NCI-H524 treated with DMSO at 0.1 percent for 48 hours (cell line): ENCODE data around the gene ZNF8.
"Not testable (repeated sequence)": the region's sequence is repeated elsewhere in the genome, so short reads cannot be mapped to it uniquely, and the experiment has no call there.

ENCODE experiments used
- DNase-seq: peaks from one replicate; lab custom pipeline; 2025; lab: John Stamatoyannopoulos, UW

Gene ZNF8

DNA sequence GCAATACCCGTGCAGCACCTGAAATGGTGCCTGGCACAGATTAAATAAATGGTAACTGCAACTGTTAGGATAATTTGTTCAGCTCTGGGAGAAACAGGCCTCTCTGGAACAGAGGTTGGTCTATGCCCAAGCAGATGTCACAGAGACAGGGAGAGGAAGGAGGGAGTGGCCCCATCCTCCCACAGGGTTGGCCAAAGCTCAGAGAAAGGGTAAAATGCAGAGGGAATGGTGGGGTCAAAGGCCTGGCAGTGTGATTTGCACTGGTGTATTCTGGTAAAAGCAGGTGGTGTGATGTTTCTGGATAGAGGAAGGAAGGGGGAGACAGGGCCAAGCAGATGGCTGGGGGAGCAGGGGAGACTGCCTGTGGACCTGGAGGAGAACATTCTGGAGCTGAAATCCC is 57.5 kb downstream of the ZNF8 start:
- DNase-seq, result no peak

DNA sequence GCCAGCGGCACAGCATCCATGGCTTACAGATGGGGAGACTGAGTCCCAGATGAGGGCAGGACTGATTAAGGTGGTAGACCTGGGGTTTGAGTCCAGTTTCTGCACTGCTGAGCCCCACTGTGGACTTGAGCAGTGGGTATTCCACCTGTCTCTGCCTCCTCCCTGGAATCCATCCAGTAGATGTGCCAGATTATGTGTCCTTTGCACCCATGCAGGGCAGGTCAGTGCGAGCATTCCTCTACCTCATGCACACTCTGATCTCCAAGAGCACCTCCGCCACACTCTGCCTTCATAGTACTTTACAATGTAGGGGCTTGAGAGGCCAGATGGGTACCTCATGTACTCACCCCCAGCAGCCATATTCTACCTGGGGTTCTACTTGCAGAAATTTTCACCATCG is 58.1 kb downstream of the ZNF8 start:
- no peak for DNase-seq

DNA sequence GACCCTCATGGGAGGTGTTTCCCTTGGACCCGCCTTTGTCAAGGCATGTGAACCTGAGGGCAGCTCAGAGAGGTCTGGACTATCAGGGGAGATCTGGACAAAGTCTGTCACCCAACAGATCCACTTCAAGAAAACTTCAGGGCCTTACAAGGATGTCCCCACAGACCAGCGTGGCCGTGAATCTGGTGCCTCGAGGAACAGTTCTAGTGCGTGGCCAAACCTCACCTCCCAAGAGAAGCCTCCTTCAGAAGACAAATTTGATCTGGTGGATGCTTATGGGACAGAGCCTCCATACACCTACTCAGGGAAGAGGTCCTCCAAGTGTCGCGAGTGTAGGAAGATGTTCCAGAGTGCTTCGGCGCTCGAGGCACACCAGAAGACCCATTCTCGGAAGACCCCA is 59.6 kb downstream of the ZNF8 start:
- no peak for DNase-seq

DNA sequence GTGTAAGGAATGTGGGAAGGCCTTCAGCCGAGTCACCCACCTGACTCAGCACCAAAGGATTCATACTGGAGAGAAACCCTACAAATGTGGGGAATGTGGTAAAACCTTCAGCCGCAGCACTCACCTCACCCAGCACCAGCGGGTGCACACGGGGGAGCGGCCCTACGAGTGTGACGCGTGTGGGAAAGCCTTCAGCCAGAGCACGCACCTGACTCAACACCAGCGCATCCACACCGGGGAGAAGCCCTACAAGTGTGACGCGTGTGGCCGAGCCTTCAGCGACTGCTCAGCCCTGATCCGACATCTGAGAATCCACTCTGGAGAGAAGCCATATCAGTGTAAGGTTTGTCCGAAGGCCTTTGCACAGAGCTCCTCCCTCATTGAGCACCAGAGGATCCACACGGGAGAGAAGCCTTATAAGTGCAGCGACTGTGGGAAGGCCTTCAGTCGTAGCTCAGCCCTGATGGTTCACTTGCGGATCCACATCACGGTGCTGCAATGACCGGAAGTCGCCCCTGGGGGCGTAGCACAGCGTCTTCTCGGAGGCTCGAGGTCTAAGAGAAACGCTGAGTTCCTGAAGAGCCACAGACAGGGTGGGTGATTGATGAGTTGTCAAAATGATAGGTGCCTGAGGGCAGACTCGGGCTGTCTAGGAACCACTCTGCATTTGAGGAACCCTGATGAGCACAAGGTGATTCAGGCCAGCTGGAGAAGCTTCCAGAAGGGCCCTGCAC is 60.2 kb downstream of the ZNF8 start:
- DNase-seq, result no peak

DNA sequence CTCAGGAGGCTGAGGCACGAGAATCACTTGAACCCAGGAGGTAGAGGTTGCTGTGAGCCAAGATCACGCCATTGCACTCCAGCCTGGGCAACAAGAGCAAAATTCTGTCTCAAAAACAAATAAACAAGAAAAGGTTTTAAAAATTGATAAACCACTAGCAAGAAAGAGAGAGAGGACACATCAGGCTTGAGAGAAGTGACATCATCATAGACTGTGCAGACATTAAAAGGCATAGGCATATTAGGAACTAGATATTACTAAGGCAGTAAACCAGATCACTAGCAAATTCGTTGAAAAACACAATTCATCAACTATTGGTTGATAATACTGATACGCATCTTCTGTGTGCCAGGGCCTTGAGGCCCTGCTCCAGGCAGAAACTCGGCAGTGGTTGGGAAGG is 66.8 kb downstream of the ZNF8 start:
- DNase-seq, result no peak

DNA sequence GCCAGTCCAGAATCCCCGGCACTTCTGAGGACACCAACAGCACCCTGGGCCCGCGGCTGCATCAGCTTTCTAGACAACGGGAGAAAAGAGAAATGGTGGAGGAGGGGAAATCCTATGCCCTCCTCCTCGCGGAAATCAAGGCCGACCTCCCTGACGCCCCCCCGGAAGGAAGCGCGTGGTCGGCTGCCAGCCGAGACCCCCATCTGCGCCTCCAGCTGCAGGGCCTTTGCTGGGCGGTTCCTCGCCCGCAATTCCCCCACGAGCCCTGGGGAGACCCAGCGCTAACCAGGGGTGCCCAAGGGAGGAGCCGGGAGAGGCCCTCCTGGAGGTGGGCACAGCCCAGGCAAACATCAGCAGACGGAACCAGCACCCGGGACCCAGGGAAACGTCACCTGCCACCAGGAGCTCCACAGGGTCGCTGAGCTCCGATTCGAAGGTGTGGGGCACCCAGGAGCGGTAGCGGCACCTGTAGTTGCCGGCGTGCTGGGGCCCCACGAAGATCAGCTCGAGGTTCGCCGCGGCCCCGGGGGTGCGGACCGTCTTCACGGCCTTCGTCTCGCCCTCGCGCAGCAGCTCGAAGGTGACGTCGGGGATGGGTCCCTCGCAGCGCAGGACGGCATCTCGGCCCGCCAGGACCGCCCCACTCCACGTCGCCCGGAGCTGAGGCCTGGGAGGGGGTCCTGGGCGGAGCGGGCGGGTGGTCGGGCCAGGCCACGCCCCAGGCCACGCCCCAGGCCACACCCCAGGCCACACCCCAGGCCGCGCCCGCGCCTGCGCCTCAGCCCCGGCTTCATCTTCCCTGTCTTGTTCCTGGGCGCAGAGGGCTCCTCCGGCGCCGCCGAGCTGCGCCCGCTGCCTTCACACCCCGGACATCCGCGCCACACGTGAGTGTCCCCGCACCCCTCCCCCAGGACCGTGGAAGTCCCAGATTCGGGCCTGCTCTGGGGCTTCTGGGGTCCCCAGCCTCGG is 68.5 kb downstream of the ZNF8 start:
- no peak for DNase-seq

DNA sequence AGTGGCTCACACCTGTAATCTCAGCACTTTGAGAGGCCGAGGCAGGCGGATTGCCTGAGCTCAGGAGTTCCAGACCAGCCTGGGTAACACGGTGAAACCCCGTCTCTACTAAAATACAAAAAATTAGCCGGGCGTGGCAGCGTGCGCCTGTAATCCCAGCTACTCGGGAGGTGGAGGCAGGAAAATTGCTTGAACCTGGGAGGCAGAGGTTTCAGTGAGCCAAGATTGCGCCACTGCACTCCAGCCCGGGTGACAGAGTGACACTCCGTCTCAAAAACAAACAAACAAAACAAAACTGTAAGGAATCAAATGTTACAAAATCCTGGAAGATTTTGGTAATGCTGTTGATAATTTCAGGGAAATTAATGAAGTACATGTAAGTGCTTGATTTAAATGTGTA is 69.3 kb downstream of the ZNF8 start:
- not testable (repeated sequence) for DNase-seq

DNA sequence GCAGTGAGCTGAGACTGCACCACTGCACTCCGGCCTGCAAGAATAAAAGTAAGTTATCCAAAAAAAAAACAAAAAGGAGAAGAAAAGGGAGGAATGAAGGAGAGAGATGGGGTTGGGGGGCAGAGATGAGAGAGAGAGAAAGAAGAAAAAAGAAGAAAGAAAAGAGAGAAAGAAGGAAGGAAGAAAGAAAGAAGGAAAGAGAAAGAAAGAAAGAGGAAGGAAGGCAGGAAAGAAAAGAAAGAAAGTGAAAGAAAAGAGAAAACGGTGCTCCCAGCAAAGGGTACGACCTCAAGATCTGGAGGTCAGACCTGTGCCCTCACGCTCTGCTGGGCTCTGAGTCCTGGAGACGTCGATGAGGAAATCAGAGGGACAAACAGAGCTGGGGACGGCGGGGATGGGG is 70.8 kb downstream of the ZNF8 start:
- DNase-seq, result no peak

DNA sequence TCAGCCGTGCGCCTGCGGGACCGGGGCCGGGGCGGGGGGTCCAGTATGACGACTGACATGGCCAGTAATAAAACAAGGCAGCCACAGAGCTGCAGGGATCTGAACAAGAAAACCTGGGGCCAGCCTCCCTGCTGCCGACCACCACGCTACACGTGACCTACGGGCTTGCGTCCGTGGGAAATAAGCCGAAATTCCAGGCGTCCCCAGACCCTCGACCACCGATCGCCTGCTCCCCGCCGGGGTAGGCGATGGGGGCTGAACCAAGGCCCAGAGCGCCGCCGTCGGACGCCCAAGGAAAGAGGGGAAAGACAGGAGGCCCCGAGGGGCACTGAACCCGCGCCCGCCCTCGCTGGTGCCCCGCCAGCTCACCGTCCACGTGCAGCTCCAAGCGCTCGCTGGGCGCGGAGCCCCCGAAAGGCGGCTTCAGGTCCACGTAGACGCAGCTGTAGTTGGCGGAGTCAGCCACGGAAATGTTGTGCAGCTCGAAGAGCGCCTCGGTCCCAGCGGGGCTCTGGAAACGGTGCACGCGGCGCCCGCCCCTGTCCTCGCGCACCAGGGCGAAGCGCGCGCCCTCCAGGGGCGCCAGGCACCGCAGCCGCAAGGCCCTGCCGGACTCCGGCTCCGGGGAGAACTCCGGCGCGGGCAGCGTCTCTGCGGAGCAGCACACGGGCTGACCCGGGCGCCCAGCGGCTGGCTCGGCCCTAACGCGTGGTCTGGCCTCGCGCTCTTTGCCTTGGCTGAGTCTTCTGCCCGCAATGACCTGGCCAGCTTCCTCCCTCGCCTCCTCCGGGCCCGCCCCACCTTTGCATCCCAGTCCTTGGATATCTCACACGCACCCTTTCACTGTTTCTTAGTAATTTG is 71.5 kb downstream of the ZNF8 start:
- no peak for DNase-seq

DNA sequence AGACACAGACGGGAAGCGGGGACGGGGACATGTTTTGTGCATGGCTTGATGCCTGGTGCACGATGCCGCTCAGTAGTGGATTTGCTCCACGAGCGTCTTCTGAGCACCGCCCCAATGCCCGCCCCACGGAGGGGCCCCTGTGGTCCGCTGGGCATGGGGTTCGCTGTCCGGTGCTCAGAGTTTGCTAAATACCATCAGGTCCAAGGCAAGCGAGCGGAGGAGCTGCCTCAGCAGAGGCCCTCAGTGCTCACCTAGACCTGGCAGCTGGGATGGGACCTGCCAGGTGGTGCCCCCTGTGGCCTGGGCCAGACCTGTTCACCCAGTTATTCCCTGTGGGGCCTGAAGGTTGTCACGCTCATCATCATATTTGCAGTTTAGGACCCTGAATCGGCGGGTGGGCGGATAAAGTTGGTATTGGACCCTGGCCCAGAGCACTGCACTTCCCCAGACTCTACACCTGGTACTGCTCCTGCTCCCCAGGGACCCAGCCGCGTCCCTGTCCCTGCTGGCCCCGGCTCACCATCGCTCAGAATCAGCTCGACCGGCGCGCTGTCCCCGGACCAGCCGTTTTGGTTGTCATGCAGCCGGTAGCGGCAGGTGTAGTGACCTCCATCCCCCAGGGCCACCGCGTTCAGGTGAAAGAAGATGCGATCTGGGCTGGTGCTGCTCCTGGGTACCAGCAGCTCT is 72.3 kb downstream of the ZNF8 start:
- DNase-seq, result no peak

DNA sequence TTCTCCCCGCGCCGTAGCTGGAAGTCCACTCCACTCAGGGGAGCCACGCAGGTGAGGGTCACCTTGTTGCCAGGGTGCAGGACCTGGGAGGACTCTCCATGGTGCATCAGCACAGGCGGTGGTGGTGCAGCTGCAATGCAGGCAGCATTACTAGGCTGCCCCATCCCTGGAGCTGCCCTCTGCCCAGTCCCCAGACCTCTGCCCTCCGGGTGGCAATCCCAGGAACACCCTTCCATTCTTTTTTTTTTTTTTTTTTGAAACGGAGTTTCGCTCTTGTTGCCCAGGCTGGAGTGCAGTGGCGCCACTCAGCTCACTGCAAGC is 72.8 kb downstream of the ZNF8 start:
- DNase-seq, result no peak

DNA sequence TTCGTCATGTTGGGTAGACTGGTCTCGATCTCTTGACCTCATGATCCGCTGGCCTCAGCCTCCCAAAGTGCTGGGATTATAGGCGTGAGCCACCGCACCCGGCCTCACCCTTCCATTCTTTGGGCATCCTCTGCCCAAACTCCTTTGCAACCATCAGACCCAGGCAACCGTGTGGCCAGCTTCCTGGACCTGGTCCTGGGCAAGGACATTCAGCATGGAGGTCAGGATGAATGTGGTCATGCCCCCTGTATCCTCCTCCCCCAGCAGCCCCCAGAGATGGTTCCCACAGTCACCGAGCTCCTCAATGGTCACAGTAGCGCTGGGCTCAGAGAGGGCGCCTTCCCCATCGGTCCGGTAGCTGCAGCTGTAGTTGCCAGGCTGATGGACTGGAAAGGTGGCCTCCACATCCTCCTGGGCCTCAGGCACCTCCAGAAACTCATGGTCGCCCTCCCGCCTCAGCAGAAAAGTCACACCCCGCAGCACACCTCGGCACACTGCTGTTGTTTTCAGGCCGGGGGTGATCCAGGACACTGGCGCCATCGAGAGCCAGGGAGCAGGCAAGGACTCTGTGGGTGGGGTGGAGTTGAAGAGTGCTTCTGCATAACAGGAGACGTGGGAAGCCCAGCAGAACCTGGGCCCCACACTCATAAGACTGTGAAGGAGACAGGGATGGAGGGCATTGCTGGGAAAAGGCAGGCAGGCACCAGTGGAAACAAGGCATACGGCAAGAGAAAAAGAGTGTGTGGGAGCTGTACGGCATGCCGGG is 73.4 kb downstream of the ZNF8 start:
- no peak for DNase-seq
